Measurements from ENCODE around the gene BTBD8.

DNA sequence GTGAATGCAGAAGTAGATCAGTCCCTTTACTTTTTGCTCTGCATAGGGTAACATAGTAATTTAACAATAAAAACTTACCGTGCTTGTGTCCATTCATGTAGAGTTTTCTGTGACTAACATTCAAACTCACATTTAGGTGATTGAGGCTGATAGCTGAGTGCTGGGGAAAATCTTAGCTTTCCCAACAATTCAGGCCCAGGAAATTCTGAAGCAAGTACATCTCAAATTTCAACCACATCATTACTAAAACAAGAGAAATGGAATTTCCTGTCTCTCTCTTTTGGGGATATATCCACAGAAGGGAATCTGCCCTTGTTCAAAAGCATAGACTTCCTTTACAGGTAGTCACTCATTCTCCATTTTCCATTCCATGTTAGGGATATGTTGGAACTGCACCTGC is 104.5 kb downstream of the BTBD8 start:
- TF ChIP-seq, protein P1, sequence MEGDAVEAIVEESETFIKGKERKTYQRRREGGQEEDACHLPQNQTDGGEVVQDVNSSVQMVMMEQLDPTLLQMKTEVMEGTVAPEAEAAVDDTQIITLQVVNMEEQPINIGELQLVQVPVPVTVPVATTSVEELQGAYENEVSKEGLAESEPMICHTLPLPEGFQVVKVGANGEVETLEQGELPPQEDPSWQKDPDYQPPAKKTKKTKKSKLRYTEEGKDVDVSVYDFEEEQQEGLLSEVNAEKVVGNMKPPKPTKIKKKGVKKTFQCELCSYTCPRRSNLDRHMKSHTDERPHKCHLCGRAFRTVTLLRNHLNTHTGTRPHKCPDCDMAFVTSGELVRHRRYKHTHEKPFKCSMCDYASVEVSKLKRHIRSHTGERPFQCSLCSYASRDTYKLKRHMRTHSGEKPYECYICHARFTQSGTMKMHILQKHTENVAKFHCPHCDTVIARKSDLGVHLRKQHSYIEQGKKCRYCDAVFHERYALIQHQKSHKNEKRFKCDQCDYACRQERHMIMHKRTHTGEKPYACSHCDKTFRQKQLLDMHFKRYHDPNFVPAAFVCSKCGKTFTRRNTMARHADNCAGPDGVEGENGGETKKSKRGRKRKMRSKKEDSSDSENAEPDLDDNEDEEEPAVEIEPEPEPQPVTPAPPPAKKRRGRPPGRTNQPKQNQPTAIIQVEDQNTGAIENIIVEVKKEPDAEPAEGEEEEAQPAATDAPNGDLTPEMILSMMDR (conservative IDR thresholded peaks at IDR 0.05; ENCODE audit: low read depth, low read length): no peak
- no peak for TF ChIP-seq EZH2phosphoT487 (IDR thresholded peaks at IDR 0.05; ENCODE audit: borderline replicate concordance, low read length)
- no peak for TF ChIP-seq EZH2 (IDR thresholded peaks at IDR 0.05; ENCODE audit: low read length, unreplicated experiment)
